Activated CD8-positive, alpha-beta memory T cell treated with anti-CD3 and anti-CD28 coated beads, Interleukin-2, amount 50 U/mL, for 24 hours (primary cell): Measurements from ENCODE around the gene GPR82.
"Not testable (repeated sequence)": the region's sequence is repeated elsewhere in the genome, so short reads cannot be mapped to it uniquely, and the experiment has no call there.

ENCODE experiments used
- DNase-seq: peaks from one replicate; pipeline ENCODE4 v3.0.0-alpha.2; 2020; ENCODE audit errors: extremely low read depth

The GPR82 gene

GRCh38 chrX:41719610-41720009 lies 4.4 kb upstream of the GPR82 start:
- DNase-seq, result not testable (repeated sequence)

- DNase-seq, result no peak
Measured at GRCh38 chrX:41720125-41720779, 3.7 kb upstream of the GPR82 start.

GRCh38 chrX:41721590-41721989 lies 2.4 kb upstream of the GPR82 start:
- DNase-seq, result no peak

GRCh38 chrX:41722214-41722613 lies 1.8 kb upstream of the GPR82 start:
- DNase-seq, result no peak

- no peak for DNase-seq
Measured at GRCh38 chrX:41722816-41723618, 964 bp upstream of the GPR82 start.

- DNase-seq, result no peak
Measured at GRCh38 chrX:41728125-41728524, 4.1 kb downstream of the GPR82 start.

GRCh38 chrX:41730081-41730480 lies 6.1 kb downstream of the GPR82 start:
- no peak for DNase-seq

GRCh38 chrX:41732260-41732659 lies 8.3 kb downstream of the GPR82 start:
- DNase-seq, result no peak

- no peak for DNase-seq
Measured at GRCh38 chrX:41733939-41734338, 10.0 kb downstream of the GPR82 start.

GRCh38 chrX:41734530-41734929 lies 10.5 kb downstream of the GPR82 start:
- DNase-seq, result no peak

GRCh38 chrX:41737065-41737464 lies 13.1 kb downstream of the GPR82 start:
- DNase-seq, result no peak

- no peak for DNase-seq
Measured at GRCh38 chrX:41739871-41740270, 15.9 kb downstream of the GPR82 start.

- no peak for DNase-seq
Measured at GRCh38 chrX:41750716-41751115, 26.7 kb downstream of the GPR82 start.

GRCh38 chrX:41758401-41758800 lies 34.4 kb downstream of the GPR82 start:
- DNase-seq, result no peak

- DNase-seq, result no peak
Measured at GRCh38 chrX:41759817-41760216, 35.8 kb downstream of the GPR82 start.

GRCh38 chrX:41761169-41761568 lies 37.2 kb downstream of the GPR82 start:
- DNase-seq, result no peak

- DNase-seq, result no peak
Measured at GRCh38 chrX:41761702-41762101, 37.7 kb downstream of the GPR82 start.

GRCh38 chrX:41779030-41779564 lies 55.1 kb downstream of the GPR82 start:
- no peak for DNase-seq
